ENCODE results near the gene FAM3B.

DNA sequence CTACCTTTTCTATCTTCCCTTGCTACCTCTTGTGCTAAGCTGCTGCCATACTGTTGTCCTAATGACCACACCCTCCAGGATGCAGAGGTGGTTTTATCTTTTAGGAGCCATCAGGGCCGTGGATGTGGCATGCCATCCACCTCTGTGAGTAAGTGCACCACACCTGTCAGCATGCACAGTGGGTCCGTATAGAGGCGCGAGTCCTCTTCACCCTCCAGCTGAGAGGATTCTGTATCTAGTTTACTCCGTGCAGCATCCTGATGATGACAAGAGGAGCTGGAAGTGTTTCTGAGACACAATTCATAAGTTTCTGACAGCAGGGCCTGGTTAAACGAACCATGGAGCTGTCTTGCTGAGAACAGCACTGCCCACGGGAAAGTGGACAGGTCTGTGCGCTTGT is 11.2 kb downstream of the FAM3B start:
- no peak for TF ChIP-seq EZH2phosphoT487 (IDR thresholded peaks at IDR 0.05; ENCODE audit: low read depth)
- TF ChIP-seq, protein P1, sequence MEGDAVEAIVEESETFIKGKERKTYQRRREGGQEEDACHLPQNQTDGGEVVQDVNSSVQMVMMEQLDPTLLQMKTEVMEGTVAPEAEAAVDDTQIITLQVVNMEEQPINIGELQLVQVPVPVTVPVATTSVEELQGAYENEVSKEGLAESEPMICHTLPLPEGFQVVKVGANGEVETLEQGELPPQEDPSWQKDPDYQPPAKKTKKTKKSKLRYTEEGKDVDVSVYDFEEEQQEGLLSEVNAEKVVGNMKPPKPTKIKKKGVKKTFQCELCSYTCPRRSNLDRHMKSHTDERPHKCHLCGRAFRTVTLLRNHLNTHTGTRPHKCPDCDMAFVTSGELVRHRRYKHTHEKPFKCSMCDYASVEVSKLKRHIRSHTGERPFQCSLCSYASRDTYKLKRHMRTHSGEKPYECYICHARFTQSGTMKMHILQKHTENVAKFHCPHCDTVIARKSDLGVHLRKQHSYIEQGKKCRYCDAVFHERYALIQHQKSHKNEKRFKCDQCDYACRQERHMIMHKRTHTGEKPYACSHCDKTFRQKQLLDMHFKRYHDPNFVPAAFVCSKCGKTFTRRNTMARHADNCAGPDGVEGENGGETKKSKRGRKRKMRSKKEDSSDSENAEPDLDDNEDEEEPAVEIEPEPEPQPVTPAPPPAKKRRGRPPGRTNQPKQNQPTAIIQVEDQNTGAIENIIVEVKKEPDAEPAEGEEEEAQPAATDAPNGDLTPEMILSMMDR (IDR thresholded peaks at IDR 0.05; ENCODE audit: low read depth, low read length): no peak

Data from OCI-LY3 (cell line).